ENCODE measurements around the gene RTEL1. TPM values are rescaled to one million over a fixed set of nuclear protein-coding genes. Genes with fewer than 3 reads are reported as not detected.
"Not testable (repeated sequence)": the region's sequence is repeated elsewhere in the genome, so short reads cannot be mapped to it uniquely, and the experiment has no call there.

RTEL1 gene
- polyA plus RNA-seq, 3 donors: 12.8 to 15.9 (median 13.8) TPM

DNA sequence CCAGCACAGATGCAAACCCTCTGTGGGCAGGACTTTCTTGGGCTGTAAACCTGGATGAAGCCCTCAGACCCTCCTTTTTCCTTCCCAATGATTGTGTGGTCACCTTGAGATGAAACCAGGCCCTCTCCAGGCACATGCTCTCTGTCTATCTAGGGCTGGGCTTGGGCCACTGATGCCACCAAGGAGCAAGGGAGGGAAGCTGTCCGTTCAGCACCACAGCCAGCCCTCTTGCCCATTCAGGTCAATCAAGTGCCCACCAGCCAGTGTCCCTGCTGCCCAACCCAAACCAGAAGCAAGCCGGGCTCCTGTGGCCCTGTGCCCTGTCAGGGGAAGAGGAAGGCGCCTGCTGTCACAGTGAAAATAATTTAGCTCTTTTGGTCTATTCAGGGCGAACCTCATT is 12.9 kb upstream of the RTEL1 start:
- DNase-seq (ENCODE audit: low read depth in 3 of 3, low spot score in 2 of 3): no peak

DNA sequence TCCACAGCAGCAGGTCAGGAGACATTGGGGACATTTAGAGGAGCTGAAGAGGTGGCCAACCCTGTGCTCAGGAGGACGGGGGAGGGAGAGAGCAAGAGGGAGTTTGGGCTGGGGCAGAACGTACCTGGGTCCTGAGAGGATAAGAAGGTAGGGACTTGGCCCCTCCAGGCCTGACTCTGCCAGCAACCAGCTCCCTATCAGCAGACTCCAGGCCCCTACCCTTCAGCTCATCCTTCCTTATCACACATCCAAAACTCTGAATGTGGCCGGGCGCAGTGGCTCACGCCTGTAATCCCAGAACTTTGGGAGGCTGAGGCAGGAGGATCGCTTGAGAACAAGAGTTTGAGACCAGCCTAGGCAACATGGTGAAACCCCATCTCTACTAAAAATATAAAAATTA is 9.9 kb upstream of the RTEL1 start:
- DNase-seq (ENCODE audit: low read depth in 3 of 3, low spot score in 2 of 3): no peak

DNA sequence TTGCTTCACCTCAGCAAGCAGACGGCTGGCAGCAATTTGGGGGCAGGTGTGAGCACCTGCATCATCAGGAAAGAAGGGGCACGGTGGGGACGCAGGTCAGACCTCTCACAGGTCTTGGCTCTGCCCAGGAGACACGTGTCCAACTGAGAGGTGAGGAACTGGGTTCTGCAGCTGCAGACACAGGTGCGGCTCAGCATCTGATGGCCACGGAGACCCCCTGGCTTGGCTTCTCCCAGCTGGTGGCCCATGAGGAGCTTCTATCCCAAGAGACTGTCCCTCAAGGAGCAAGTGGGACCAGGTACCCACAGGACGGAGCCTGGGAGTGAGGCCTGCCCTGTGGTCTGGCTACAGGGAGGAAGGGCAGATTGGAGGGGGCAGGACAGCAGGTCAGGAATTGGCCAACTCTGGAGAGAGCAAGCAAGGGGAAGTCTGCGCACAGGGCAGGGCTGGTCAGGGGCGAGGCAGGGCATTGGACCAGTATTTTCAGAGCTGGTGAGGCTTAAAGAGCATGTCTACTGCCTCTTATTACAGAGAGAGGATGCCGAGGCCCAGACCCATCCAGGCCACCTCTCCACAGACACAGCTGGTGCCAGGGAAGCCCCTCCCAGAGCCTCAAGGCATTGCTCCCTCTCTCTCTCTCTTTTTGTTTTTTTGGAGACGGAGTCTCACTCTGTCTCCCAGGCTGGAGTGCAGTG is 9.1 kb upstream of the RTEL1 start:
- no peak for DNase-seq (ENCODE audit: low read depth in 3 of 3, low spot score in 2 of 3)

DNA sequence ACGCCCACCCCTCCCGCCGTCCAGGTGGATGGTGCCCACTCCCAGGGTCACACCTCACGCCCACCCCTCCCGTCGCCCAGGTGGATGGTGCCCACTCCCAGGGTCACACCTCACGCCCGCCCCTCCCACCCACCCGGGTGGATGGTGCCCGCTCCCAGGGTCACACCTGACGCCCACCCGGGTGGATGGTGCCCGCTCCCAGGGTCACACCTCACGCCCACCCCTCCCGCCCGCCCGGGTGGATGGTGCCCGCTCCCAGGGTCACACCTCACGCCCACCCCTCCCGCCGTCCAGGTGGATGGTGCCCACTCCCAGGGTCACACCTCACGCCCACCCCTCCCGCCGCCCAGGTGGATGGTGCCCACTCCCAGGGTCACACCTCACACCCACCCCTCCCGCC is 7.6 kb upstream of the RTEL1 start:
- DNase-seq (ENCODE audit: low read depth in 3 of 3, low spot score in 2 of 3): not testable (repeated sequence)

DNA sequence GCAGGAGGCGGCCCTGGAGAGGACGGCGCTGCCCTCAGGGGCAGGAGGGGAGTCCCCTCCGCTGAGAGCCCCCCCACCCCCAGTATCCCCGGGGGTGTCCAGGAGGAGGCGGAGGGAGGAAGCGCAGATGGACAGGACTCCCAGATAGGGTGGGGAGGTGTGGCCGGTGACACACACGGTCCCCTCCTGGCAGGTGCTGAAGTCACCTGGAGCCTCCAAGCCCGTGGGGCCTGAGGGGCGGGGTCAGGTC is 6.2 kb upstream of the RTEL1 start:
- no peak for DNase-seq (ENCODE audit: low read depth in 3 of 3, low spot score in 2 of 3)

DNA sequence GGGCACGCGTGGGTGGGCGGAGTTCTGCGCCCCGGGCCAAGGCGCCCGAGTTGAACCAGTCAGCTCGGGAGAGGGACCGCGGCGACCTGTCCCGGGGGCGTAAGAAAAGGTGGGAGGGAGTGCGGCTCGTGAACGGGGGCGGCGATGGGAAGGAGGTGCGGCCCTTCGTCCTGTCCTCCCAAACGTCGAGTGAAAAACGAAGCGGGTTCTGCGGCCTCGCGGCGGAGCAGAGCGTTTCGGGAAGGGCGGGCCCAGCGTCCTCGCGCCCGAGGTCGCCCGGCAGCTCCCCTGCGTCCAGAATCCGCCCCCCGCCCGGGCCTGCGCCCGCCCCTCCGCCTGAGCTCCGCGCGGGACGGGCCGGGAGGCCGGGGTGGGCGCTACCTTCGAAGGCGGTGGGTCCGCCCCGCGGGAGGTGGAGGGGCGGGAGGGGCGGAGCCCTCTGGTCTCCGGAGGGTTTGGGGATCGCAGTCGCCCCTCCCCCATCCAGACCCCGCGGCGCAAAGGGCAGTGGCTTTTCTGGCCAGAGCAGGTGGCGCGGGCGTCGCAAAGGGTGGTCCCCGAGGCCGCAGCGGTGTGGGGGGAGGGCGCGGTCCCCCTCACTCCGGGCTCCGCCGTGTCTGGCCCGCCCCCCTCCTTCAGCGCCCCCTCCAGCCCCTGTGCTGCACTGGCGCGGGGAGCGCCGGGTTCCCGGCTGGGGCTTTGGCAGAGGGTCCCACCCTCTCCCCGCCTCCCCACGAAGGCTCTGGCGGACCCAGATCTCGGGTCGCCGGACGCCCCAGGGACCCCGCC is 5.7 kb upstream of the RTEL1 start:
- no peak for DNase-seq (ENCODE audit: low read depth in 3 of 3, low spot score in 2 of 3)

DNA sequence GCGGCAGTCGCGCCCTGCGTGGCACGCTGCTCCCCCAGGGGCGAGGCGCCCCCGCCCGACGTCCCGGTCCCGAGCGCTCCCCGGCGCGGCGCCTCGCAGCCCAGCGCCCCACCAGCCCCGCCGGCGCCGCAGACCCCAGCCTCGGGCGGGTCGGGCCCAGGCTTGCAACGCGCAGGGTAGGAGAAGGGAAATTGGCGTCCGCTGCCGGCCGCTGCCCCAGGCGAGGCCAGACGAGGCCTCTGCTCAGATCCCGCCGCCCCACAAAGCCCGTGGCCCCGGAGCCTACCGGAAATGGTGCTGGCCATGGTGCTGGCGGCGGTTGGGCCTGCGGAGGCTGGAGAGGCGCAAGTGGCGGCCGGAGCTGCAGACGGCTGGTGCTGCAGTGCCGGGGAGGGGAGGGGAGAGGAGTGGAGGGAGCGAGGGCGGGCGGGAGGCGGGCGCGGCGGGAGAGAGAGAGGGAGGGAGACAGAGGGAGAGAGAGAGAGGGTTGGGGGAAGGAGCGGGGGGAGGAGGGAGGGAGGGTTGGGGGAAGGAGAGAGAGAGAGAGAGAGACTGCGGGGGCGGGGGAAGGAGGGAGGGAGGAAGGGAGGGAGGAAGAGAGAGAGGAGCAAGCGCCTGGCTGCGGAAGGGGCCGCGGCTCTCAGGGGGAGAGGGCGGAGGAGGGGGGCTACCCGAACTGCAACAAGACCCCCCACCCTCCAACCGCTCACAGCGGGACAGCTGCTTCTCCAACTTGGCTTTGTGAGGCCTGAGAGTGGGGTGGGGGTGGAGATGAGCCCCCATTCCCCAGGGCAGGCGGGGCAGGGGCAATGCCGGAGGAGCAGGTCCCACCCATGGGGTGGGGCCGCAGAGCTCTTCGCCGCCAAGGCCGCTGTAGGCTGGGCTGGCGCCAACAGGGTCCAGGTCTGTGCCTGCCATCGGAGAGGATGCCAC is 4.8 kb upstream of the RTEL1 start, which contains the start of gene STMN3:
STMN3 (minus strand) TSS at position 384 of the 933 bp plus-strand sequence; CDS start at position 305, 79 bp downstream.
- peak; percentile 60 to 86 (median 78) for DNase-seq (ENCODE audit: low read depth in 3 of 3, low spot score in 2 of 3)

DNA sequence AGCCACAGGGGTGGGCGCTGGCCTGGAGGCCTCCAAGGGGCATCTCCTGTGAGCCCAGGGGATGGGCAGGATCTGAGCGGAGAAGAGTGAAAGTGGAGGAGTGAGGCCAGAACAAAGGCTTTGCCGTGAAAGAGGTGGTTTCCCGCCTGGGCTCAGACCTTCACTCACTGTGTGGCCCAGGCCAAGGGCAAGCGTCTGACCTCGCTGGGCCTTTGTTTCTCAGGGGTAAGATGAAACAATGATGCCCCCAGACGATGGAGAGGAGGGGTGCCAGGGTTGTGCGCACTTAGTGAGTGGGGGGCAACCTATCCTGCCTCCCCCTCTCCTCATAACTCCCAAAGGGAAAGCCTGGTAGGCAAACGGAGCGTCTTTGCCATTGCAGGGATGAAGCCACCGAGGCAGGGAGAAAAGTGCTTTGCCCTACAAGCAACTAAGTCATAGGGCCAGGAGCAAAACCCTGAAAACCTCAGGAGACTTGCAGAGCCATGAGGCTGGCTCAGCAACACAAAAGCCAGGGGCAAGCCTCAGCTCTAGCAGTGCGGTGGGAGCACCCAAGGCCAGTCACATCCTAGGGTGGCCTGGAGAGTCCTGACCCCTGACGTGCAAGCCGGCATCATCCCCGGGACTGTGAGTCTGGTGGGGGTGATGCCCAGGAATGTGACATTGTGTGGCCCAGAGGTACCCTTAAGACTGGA is 4.0 kb upstream of the RTEL1 start:
- DNase-seq (ENCODE audit: low read depth in 3 of 3, low spot score in 2 of 3): no peak

DNA sequence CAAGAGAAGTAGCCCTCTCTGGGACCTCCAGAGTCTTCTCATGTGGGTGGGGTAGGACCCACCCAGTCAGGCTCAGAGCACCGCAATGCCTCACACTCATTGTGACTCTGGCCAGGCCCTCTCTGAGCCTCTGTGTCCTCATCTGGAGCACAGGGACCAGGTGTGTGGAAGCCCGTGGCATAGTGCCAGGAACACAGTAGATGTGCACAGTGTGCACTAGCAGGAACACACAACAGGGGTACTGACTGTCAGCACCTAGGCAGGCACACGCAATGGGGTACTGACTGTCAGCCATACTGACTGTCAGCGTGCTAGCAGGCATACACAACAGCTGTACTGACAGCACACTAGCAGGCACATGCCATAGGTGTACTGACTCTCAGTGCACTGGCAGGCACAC is 2.9 kb upstream of the RTEL1 start:
- no peak for DNase-seq (ENCODE audit: low read depth in 3 of 3, low spot score in 2 of 3)

DNA sequence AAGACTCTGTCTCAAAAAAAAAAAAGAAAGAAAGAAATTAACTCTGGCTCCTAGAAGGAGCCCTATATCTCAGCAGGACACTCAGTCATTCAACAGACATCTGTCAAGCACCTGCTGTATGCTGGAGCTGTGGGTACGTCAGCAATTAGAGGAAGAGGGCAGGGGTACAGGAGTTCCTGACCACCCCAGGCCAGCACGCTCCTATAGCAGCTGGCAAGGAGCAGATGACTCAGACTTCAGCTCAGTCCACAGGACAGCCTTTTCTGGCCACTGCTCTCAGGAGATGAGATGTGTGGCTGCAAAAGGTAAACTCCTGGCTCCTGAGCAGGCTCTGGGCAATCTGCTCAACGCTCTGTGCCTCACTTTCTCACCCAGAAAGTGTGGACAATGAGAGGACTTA is 1.7 kb upstream of the RTEL1 start:
- no peak for DNase-seq (ENCODE audit: low read depth in 3 of 3, low spot score in 2 of 3)

DNA sequence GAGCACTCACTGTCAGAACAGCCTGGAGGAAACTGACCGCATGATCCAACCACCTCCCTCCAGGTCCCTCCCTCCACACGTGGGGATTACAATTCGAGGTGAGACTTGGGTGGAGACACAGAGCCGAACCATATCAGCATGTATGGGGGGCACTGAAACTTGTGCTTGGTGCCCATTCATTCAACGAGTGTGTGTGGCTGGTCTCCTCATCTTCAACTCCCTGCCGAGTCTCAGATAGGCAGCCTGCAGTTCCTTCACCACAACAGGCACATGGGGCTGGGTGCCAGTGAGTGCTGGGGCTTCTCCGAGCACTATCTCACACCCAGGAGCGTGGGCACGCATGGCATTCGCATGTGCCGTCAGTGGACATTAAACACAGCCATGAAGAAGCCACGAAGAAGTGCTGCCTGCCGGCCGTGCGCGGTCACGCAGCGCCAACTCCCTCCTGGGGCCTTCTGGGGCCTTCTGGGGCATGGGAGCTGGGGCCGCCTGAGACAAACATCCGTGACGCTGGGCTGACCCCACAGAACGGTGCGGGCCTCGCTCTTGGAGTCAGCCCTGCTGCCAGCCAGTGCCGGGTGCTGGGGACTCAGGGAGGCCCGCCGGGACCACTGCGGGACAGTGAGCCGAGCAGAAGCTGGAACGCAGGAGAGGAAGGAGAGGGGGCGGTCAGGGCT is 714 bp upstream of the RTEL1 start:
- DNase-seq (ENCODE audit: low read depth in 3 of 3, low spot score in 2 of 3): no peak

DNA sequence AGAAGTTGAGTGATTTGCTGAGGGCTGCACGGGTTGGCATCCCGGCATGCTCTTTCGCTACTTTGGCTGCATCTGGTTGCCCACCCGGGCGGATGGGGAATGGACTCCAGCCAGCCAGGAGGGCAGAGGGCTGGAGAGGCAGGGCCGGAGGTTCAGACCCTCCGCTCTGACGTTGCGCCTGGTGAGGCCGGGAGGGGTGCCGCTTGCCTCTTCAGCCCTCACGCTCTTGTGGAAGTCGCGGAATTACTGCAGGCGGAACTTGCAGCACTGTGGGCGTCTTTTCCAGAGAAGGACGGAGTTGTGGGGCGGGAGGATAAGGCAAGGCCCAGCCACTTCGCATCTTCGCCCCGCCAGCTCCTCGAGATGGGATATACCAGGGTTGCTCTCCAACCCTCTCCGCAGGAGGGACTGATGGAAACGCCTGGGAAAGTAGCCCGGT is 656 bp downstream of the RTEL1 start:
- no peak for DNase-seq (ENCODE audit: low read depth in 3 of 3, low spot score in 2 of 3)

DNA sequence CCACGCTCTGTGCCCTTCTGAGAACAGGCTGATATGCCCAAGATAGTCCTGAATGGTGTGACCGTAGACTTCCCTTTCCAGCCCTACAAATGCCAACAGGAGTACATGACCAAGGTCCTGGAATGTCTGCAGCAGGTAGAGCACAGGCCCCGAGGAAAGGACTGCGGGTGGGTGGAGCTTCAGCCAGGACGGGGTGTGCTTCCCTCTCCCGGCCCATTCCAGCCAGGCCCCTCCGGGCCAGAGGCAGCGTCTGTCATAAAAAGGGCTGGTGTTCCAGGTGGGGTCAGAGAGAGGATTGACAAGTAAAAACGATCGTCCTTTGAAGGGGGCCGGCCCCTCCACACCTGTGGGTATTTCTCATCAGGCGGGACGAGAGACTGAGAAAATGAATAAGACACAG is 1.3 kb downstream of the RTEL1 start:
- DNase-seq (ENCODE audit: low read depth in 3 of 3, low spot score in 2 of 3): no peak

DNA sequence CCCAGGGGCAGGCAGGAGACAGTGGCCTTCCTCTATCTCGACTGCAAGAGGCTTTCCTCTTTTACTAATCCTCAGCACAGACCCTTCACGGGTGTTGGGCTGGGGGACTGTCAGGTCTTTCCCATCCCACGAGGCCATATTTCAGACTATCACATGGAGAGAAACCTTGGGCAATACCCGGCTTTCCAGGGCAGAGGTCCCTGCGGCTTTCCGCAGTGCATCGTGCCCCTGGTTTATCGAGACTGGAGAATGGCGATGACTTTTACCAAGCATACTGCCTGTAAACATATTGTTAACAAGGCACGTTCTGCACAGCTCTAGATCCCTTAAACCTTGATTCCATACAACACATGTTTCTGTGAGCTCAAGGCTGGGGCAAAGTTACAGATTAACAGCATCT is 2.1 kb downstream of the RTEL1 start:
- not testable (repeated sequence) for DNase-seq (ENCODE audit: low read depth in 3 of 3, low spot score in 2 of 3)

DNA sequence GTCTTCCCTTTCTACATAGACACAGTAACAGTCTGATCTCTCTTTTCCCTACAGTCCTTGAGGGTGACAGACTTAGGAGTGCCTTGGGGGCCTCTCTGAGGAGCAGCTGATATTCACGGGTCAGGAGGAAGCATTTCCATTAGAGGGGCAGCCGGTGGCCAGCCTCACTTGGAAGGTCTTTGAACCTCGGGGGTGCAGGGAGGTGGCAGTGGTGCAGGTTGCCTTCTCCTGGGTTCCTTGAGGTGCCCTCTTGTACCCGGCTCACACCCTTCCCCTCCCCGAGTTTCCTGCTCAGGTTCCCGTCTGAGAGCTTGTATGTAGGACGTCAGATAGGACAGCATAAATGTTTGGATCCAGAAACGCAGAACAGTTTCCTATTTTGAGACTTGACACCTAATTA is 2.5 kb downstream of the RTEL1 start:
- DNase-seq (ENCODE audit: low read depth in 3 of 3, low spot score in 2 of 3): no peak

DNA sequence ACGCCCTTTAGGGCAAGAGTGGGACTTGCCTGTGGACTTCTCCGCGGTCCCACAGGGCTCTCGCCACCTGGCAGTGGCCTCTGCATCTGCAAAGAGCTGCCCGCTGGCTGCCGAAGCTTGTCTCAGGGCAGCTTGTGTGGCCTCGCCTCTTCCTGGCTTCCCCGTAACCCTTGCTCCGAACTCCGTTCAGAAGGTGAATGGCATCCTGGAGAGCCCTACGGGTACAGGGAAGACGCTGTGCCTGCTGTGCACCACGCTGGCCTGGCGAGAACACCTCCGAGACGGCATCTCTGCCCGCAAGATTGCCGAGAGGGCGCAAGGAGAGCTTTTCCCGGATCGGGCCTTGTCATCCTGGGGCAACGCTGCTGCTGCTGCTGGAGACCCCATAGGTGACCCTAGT is 3.0 kb downstream of the RTEL1 start:
- DNase-seq (ENCODE audit: low read depth in 3 of 3, low spot score in 2 of 3): no peak

DNA sequence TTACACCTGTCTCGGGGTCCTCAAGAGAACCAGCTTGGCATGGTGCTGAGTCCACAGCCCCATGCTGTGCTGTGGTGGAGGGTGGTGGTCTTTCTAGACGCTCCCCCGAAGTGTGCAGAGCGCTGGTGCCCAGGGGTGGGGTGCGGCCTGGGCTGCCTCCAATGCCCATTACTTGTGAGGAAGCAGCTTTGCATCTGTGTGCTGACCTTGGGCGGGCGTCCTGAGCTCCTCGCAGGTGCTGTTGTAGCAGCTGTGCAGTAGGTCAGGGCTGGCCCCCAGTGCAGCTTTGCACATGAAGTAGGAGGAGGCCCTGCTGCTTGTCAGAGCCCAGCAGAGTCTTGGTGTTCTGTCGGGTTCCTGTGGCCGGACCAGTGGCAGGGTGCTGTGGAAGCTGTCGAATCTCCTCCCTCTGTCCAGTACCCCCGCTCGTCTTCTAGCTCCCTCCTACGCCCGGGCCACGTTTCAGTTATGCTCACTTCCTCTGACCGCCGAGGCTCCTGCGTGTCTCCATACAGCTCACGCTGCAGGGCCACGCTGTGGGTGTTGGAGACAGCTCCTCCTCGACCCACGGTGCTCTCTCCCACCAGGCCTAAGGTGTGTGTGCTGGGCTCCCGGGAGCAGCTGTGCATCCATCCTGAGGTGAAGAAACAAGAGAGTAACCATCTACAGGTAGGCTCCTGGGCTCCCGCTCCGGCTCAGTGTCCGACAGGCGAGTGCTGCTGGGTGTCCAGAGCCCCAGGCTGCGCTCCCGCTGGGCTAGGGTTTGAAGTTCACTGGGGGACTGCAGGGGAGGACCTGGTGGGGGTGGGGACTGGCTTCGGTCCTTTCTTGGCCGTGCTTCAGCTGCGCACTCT is 4.1 kb downstream of the RTEL1 start:
- DNase-seq (ENCODE audit: low read depth in 3 of 3, low spot score in 2 of 3): no peak

DNA sequence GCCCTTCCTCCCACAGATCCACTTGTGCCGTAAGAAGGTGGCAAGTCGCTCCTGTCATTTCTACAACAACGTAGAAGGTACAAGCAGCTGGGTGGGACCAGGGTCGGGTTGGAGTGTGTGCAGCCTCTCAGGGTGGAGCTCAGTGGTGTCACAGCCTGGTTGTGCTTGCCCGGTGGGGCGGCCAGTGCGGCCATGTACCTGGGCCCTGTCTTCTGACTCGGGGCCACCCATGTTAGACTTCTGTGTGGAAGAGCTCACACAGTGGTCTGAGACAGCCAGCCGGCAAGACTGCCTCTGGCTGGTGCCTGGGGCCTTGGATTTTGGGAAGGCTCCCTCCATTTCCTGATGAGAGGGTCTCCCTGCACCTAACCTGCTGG is 4.7 kb downstream of the RTEL1 start:
- DNase-seq (ENCODE audit: low read depth in 3 of 3, low spot score in 2 of 3): no peak

DNA sequence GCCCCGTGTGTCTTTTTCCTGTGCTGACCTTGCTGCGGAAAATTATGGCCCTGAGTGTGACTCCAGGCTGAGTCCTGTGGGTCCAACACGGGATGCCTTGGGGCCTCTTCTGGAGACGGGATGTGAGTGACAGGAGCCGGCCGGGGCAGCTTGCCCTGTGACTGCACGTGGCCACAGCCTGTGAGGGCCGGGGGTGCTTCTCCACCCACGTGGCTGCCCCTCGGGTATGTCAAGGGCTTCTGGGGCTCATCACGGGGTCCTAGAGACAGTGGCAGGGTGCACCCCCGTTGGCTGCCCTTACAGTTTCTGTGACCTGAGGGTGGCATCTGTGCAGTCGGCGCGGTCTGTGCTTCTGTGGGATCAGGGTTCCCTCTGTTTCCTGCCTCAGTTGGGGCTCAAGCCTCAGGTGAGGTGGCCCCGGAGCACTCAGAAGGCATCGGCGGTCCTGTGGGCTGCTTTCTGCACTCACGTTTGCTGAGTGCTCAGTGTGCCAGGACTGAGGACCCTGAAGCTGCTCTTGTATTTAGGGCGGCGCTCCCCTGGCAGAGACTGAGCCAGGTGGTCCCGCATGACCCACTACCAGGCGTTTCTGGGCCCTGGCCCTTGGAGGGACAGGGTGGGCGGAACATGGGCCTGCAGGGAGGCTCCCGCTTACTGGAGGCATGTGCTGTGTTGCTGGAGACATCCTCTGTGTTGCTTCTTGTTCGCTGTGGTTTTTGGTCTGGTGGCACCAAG is 5.4 kb downstream of the RTEL1 start:
- DNase-seq (ENCODE audit: low read depth in 3 of 3, low spot score in 2 of 3): no peak

Measured in right renal cortex interstitium (tissue), 3 donors.